Panc1 (cell line): ENCODE measurements around the gene SLC16A1. TPM values are rescaled to one million over a fixed set of nuclear protein-coding genes. Genes with fewer than 3 reads are reported as not detected.

Source experiments
- ATAC-seq: fragments of 200-7000 bp; cut with Tn5 transposase; 2 replicates; pipeline ENCODE4 v1.9.1; 2020; ENCODE audit warnings: mild to moderate bottlenecking, moderate library complexity
- BruUV-seq: library from RNA; stranded (reverse); fragments of 400-500 nt; replicated peaks from 2 replicates; lab custom pipeline; 2021; lab: Mats Ljungman, UMichigan
- CTCF ChIA-PET: fragments of 300-600 bp; sonication (Branson Sonifier 250); formaldehyde crosslinking; loops from one replicate; lab custom pipeline; 2022; ENCODE audit warnings: antibody characterized with exemption; lab: Charles Lee
- POLR2A ChIA-PET: fragments of 300-600 bp; sonication (Branson Sonifier 250); formaldehyde crosslinking; loops from one replicate; lab custom pipeline; 2022; ENCODE audit warnings: antibody characterized with exemption; lab: Charles Lee
- DNase-seq: peaks from one replicate; pipeline ENCODE4 v3.0.0-alpha.2; 2010; ENCODE audit warnings: low read depth, low spot score
- H3K27ac ChIP-seq: 2 replicates; pipeline ENCODE4 v1.5.1; 2011; ENCODE audit warnings: mild to moderate bottlenecking, low read length, inconsistent platforms
- H3K27me3 ChIP-seq: fragments of 200-500 bp; sonication (Bioruptor generic); 2 replicates; pipeline ENCODE4 v1.6.0; 2014; ENCODE audit warnings: low read length, inconsistent platforms; ENCODE audit not compliant: control insufficient read depth, insufficient read depth
- H3K36me3 ChIP-seq: fragments of 200-500 bp; sonication (Bioruptor generic); 2 replicates; pipeline ENCODE4 v1.5.1; 2014; ENCODE audit warnings: inconsistent platforms, mild to moderate bottlenecking, low read length, moderate library complexity; ENCODE audit not compliant: control insufficient read depth, insufficient read depth
- H3K4me1 ChIP-seq: 2 replicates; pipeline ENCODE4 v1.5.1; 2011; ENCODE audit warnings: inconsistent platforms, mild to moderate bottlenecking, low read length, moderate library complexity; ENCODE audit not compliant: control insufficient read depth, insufficient read depth
- H3K4me3 ChIP-seq, 2 experiments: 2 replicates each; pipeline ENCODE4 v1.5.1; 2011 to 2012; ENCODE audit warnings: low read depth in 2 of 2, low read length in 2 of 2, mild to moderate bottlenecking in 2 of 2, inconsistent platforms in 1 of 2, moderate library complexity in 1 of 2
- H3K9me3 ChIP-seq: fragments of 200-500 bp; sonication (Bioruptor generic); 2 replicates; pipeline ENCODE4 v1.5.1; 2014; ENCODE audit warnings: low read depth, mild to moderate bottlenecking, inconsistent platforms, low read length, moderate library complexity; ENCODE audit not compliant: control insufficient read depth, insufficient read depth
- POLR2AphosphoS5 ChIP-seq: IDR thresholded peaks from 2 replicates; pipeline ENCODE4 v1.6.1; 2012; ENCODE audit warnings: mild to moderate bottlenecking, low read depth, low read length, moderate library complexity
- SIN3A ChIP-seq: IDR thresholded peaks from 2 replicates; pipeline ENCODE4 v1.6.1; 2012; ENCODE audit warnings: low read depth, mild to moderate bottlenecking, low read length, moderate library complexity, borderline replicate concordance; ENCODE audit not compliant: insufficient read depth
- TCF7L2 ChIP-seq: IDR thresholded peaks from 2 replicates; pipeline ENCODE4 v1.6.1; 2011; ENCODE audit warnings: mild to moderate bottlenecking, low read depth, low read length, inconsistent platforms
- in situ Hi-C: cut with HindIII; loops from 2 replicates; pipeline ENCODE4 v1.10.0; 2016; ENCODE audit warnings: low sequenced_read_pairs, low pct_unique_long_range_greater_than_20kb
- intact Hi-C: fragments of 100-400 bp; cut with micrococcal nuclease; formaldehyde crosslinking; loops from one replicate; pipeline ENCODE4 v1.10.0; 2022; ENCODE audit not compliant: unreplicated experiment
- total RNA-seq: library from RNA; stranded (reverse); gene quantifications from one replicate; pipeline ENCODE4 v1.2.1, GENCODE V29; 2021; ENCODE audit not compliant: unreplicated experiment
- TF ChIP-seq, protein P1 (sequence below): fragments of 450-650 bp; IDR thresholded peaks from 2 replicates; pipeline ENCODE4 v1.5.1; 2017; ENCODE audit warnings: mild to moderate bottlenecking
- TF ChIP-seq, protein P2 (sequence below), 2 experiments: IDR thresholded peaks; 2 replicates each; pipeline ENCODE4 v1.6.1; 2011 to 2012; ENCODE audit warnings: low read depth in 2 of 2, control low read depth in 1 of 2, low read length in 1 of 2, mild to moderate bottlenecking in 1 of 2, moderate library complexity in 1 of 2; ENCODE audit not compliant: insufficient read depth in 1 of 2

Gene SLC16A1
- total RNA-seq, 1 experiment from 2014 or later = 51.5 TPM

DNA sequence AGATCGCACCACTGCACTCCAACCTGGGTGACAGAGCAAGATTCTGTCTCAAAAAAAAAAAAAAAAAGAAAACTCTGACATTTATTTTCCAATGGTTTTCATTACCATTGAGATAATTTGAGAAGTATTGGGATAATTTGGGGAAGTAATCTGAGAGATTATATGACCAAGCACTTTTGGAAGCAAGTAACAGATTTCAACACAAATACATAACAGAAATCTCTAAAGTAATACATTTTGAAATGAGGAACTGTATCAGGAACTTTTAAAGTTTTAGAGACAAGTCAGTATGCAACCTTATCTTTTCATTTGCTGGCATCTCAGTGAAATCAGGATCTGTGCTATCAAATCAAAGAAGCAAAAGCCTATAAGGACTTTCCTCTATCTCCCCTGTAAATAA is 25.4 kb upstream of the SLC16A1 start:
- ChIA-PET POLR2A (interaction anchor here (0.6 kb wide), 2 partner anchors 8 to 109 kb away, joined by 3 to 10 read pairs; no protein-coding TSS in a partner anchor), CTCF (no interaction called here)
- no peak overlapping the region for H3K4me3 ChIP-seq
- no TSS peak for BruUV-seq
- in situ Hi-C loops = no loop called here
- no peaks in the 10 kb centered on the region for H3K9me3 ChIP-seq
- no peak overlapping the region for H3K27ac ChIP-seq
- H3K4me1 ChIP-seq = no peaks in the 10 kb centered on the region
- DNase-seq = no peak
- TF ChIP-seq TCF7L2 (no peak), POLR2AphosphoS5 (no peak), SIN3A (no peak)
- TF ChIP-seq, protein P1, sequence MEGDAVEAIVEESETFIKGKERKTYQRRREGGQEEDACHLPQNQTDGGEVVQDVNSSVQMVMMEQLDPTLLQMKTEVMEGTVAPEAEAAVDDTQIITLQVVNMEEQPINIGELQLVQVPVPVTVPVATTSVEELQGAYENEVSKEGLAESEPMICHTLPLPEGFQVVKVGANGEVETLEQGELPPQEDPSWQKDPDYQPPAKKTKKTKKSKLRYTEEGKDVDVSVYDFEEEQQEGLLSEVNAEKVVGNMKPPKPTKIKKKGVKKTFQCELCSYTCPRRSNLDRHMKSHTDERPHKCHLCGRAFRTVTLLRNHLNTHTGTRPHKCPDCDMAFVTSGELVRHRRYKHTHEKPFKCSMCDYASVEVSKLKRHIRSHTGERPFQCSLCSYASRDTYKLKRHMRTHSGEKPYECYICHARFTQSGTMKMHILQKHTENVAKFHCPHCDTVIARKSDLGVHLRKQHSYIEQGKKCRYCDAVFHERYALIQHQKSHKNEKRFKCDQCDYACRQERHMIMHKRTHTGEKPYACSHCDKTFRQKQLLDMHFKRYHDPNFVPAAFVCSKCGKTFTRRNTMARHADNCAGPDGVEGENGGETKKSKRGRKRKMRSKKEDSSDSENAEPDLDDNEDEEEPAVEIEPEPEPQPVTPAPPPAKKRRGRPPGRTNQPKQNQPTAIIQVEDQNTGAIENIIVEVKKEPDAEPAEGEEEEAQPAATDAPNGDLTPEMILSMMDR = no peak
- TF ChIP-seq, protein P2, sequence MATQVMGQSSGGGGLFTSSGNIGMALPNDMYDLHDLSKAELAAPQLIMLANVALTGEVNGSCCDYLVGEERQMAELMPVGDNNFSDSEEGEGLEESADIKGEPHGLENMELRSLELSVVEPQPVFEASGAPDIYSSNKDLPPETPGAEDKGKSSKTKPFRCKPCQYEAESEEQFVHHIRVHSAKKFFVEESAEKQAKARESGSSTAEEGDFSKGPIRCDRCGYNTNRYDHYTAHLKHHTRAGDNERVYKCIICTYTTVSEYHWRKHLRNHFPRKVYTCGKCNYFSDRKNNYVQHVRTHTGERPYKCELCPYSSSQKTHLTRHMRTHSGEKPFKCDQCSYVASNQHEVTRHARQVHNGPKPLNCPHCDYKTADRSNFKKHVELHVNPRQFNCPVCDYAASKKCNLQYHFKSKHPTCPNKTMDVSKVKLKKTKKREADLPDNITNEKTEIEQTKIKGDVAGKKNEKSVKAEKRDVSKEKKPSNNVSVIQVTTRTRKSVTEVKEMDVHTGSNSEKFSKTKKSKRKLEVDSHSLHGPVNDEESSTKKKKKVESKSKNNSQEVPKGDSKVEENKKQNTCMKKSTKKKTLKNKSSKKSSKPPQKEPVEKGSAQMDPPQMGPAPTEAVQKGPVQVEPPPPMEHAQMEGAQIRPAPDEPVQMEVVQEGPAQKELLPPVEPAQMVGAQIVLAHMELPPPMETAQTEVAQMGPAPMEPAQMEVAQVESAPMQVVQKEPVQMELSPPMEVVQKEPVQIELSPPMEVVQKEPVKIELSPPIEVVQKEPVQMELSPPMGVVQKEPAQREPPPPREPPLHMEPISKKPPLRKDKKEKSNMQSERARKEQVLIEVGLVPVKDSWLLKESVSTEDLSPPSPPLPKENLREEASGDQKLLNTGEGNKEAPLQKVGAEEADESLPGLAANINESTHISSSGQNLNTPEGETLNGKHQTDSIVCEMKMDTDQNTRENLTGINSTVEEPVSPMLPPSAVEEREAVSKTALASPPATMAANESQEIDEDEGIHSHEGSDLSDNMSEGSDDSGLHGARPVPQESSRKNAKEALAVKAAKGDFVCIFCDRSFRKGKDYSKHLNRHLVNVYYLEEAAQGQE (IDR thresholded peaks at IDR 0.05; ENCODE audit: insufficient read depth in 1 of 2, low read depth in 2 of 2, low read length in 1 of 2) = no peak
- no peaks in the 10 kb centered on the region for H3K27me3 ChIP-seq
- intact Hi-C loops = no loop called here
- no peak for ATAC-seq
- H3K36me3 ChIP-seq = no peaks in the 10 kb centered on the region

DNA sequence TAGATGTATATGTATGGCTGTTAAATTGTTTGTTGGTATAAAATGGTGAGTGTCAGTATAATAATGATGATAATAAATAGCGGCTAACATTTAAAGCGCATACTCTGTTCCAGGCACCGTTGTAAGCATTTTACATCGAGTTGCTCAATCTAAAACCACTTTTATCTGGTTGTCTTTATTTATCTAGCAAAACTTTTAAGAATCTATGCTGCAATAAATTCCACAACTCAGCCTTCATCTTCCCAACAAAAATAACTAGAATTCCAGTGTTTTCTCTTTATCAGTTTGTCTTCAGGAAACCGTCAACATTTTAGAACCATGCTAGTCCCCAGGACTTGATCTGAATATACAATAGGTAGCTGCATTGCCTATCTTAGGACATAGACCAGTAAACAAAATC is 19.3 kb upstream of the SLC16A1 start:
- ATAC-seq (no peak), DNase-seq (no peak)
- H3K27ac ChIP-seq = no peak overlapping the region
- TF ChIP-seq, protein P2 (IDR thresholded peaks at IDR 0.05; ENCODE audit: insufficient read depth in 1 of 2, low read depth in 2 of 2, low read length in 1 of 2) = no peak
- TF ChIP-seq, protein P1 = no peak
- no peak for TF ChIP-seq TCF7L2
- no peak for TF ChIP-seq POLR2AphosphoS5
- no peak for TF ChIP-seq SIN3A
- no TSS peak for BruUV-seq
- intact Hi-C loops (no loop called here), in situ Hi-C loops (no loop called here)
- CTCF ChIA-PET = no interaction called here
- no peaks in the 10 kb centered on the region for H3K36me3 ChIP-seq
- H3K27me3 ChIP-seq = no peaks in the 10 kb centered on the region
- H3K9me3 ChIP-seq = no peaks in the 10 kb centered on the region
- H3K4me1 ChIP-seq = no peaks in the 10 kb centered on the region
- POLR2A ChIA-PET = interaction anchor here (0.6 to 0.7 kb wide), 2 partner anchors 37 to 67 kb away, joined by 4 to 9 read pairs; no protein-coding TSS in a partner anchor
- no peak overlapping the region for H3K4me3 ChIP-seq
